ENCODE measurements around the gene BMP7.

The BMP7 gene

GRCh38 chr20:57148263-57148662, 118.2 kb downstream of the BMP7 start:
- no peak for DNase-seq (ENCODE audit: low read depth, low spot score)

GRCh38 chr20:57147185-57147584, 119.3 kb downstream of the BMP7 start:
- no peak for DNase-seq (ENCODE audit: low read depth, low spot score)

- DNase-seq (ENCODE audit: low read depth, low spot score) = no peak
Observed at GRCh38 chr20:57146155-57146554, 120.3 kb downstream of the BMP7 start.

- no peak for DNase-seq (ENCODE audit: low read depth, low spot score)
Observed at GRCh38 chr20:57145089-57145631, 121.3 kb downstream of the BMP7 start.

GRCh38 chr20:57143173-57143572, 123.3 kb downstream of the BMP7 start:
- no peak for DNase-seq (ENCODE audit: low read depth, low spot score)

GRCh38 chr20:57142667-57143066, 123.8 kb downstream of the BMP7 start:
- DNase-seq (ENCODE audit: low read depth, low spot score) = no peak

GRCh38 chr20:57141492-57141891, 124.9 kb downstream of the BMP7 start:
- no peak for DNase-seq (ENCODE audit: low read depth, low spot score)

- DNase-seq (ENCODE audit: low read depth, low spot score) = no peak
Observed at GRCh38 chr20:57140416-57140965, 126.0 kb downstream of the BMP7 start.

GRCh38 chr20:57139342-57140093, 126.9 kb downstream of the BMP7 start:
- DNase-seq (ENCODE audit: low read depth, low spot score) = no peak

- no peak for DNase-seq (ENCODE audit: low read depth, low spot score)
Observed at GRCh38 chr20:57138198-57138995, 128.0 kb downstream of the BMP7 start.

- DNase-seq (ENCODE audit: low read depth, low spot score) = no peak
Observed at GRCh38 chr20:57137676-57138075, 128.8 kb downstream of the BMP7 start.

GRCh38 chr20:57136734-57137133, 129.7 kb downstream of the BMP7 start:
- DNase-seq (ENCODE audit: low read depth, low spot score) = no peak

GRCh38 chr20:57135875-57136274, 130.6 kb downstream of the BMP7 start:
- DNase-seq (ENCODE audit: low read depth, low spot score) = no peak

- no peak for DNase-seq (ENCODE audit: low read depth, low spot score)
Observed at GRCh38 chr20:57134804-57135203, 131.6 kb downstream of the BMP7 start.

- no peak for DNase-seq (ENCODE audit: low read depth, low spot score)
Observed at GRCh38 chr20:57133926-57134650, 132.4 kb downstream of the BMP7 start.

GRCh38 chr20:57131601-57132391, 134.6 kb downstream of the BMP7 start:
- no peak for DNase-seq (ENCODE audit: low read depth, low spot score)

GRCh38 chr20:57131077-57131476, 135.4 kb downstream of the BMP7 start:
- DNase-seq (ENCODE audit: low read depth, low spot score) = no peak

- no peak for DNase-seq (ENCODE audit: low read depth, low spot score)
Observed at GRCh38 chr20:57130160-57130772, 136.2 kb downstream of the BMP7 start.

- DNase-seq (ENCODE audit: low read depth, low spot score) = no peak
Observed at GRCh38 chr20:57129303-57129702, 137.1 kb downstream of the BMP7 start.

- DNase-seq (ENCODE audit: low read depth, low spot score) = peak; percentile 19
Observed at GRCh38 chr20:57128044-57128757, 138.2 kb downstream of the BMP7 start.

Measured in astrocyte of the hippocampus (primary cell).